Measurements from ENCODE around the gene TBC1D10B. TPM values are rescaled to one million over a fixed set of nuclear protein-coding genes. Genes with fewer than 3 reads are reported as not detected.
"Not testable (repeated sequence)": the region's sequence is repeated elsewhere in the genome, so short reads cannot be mapped to it uniquely, and the experiment has no call there.

TBC1D10B gene
- total RNA-seq, 1 donor from 2014 or later, result 8.2 TPM

DNA sequence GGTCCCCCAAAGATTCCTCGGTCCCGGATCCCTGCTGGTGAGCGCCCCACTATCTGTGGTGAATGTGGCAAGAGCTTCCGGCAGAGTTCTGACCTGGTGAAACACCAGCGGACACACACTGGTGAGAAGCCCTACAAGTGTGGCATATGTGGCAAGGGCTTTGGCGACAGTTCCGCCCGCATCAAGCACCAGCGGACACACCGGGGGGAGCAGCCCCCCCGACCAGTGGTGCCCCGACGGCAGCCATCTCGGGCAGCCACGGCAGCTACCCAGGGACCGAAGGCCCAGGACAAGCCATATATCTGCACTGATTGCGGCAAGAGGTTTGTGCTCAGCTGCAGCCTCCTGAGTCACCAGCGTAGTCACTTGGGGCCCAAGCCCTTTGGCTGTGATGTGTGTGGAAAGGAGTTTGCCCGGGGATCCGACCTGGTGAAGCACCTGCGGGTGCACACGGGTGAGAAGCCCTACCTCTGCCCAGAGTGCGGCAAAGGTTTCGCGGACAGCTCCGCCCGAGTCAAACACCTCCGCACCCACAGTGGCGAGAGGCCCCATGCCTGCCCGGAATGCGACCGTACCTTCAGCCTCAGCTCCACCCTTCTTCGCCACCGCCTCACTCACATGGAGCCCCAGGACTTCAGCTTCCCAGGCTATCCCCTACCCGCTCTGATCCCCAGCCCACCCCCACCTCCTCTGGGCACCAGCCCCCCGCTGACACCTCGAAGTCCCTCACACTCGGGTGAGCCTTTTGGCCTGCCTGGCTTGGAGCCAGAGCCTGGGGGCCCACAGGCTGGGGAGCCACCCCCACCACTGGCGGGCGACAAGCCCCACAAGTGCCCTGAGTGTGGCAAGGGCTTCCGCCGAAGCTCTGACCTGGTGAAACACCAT is 27.7 kb upstream of the TBC1D10B start:
- Histone ChIP-seq H3K4me3 (no peak overlapping the region), H3K4me2 (no peak overlapping the region), H3K36me3 (no peaks in the 10 kb centered on the region), H4K20me1 (ENCODE audit: low read depth) (peaks cover 40% of the 10 kb centered on the region), H2AFZ (replicated peaks) (no peak overlapping the region), H3K9ac (no peak overlapping the region), H3K9me3 (ENCODE audit: low read depth) (no peaks in the 10 kb centered on the region), H3K27ac (no peak overlapping the region), H3K79me2 (ENCODE audit: low read depth) (peaks cover 42% of the 10 kb centered on the region), H3K27me3 (no peaks in the 10 kb centered on the region), H3K4me1 (peaks cover 42% of the 10 kb centered on the region), H3F3A (ENCODE audit: low read depth) (peaks cover 89% of the 10 kb centered on the region)
- no peak overlapping the region for H3K27ac Mint-ChIP-seq
- DNase-seq (ENCODE audit: low spot score), result no peak
- TF ChIP-seq EZH2 (IDR thresholded peaks at IDR 0.05) (no peak), EZH2phosphoT487 (IDR thresholded peaks at IDR 0.05) (no peak)
- TF ChIP-seq, protein P1, sequence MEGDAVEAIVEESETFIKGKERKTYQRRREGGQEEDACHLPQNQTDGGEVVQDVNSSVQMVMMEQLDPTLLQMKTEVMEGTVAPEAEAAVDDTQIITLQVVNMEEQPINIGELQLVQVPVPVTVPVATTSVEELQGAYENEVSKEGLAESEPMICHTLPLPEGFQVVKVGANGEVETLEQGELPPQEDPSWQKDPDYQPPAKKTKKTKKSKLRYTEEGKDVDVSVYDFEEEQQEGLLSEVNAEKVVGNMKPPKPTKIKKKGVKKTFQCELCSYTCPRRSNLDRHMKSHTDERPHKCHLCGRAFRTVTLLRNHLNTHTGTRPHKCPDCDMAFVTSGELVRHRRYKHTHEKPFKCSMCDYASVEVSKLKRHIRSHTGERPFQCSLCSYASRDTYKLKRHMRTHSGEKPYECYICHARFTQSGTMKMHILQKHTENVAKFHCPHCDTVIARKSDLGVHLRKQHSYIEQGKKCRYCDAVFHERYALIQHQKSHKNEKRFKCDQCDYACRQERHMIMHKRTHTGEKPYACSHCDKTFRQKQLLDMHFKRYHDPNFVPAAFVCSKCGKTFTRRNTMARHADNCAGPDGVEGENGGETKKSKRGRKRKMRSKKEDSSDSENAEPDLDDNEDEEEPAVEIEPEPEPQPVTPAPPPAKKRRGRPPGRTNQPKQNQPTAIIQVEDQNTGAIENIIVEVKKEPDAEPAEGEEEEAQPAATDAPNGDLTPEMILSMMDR (IDR thresholded peaks at IDR 0.05), result no peak
- peak overlapping the region; percentile 86 for H3K4me3 Mint-ChIP-seq
- peaks cover 24% of the 10 kb centered on the region for H3K27me3 Mint-ChIP-seq (ENCODE audit: insufficient read depth, low read depth)
- peaks cover 5% of the 10 kb centered on the region for H3K36me3 Mint-ChIP-seq
- H3K9me3 Mint-ChIP-seq, result no peaks in the 10 kb centered on the region
- H3K4me1 Mint-ChIP-seq, result peaks cover 52% of the 10 kb centered on the region

DNA sequence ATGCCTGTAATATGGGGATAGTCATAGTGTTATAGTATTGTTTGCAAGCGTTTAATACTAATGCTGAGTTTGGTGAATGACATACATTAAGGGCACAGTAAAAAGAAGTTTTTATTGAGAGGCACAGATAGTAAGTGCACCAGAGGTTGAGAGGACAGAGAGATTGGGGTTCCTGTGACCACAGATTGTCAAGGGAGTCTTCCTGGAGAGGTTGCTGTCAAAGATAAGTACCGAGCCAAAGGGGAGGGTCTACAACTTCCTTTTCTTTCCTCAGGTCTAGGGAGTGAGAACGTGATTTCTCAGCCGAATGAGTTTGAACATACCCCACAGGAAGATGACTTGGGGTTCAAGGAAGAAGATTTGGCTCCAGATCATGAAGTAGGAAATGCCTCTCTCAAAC is 26.8 kb upstream of the TBC1D10B start:
- Histone ChIP-seq H3K27me3 (no peaks in the 10 kb centered on the region), H3K9me3 (ENCODE audit: low read depth) (no peaks in the 10 kb centered on the region), H3F3A (ENCODE audit: low read depth) (peaks cover 92% of the 10 kb centered on the region), H3K4me3 (no peak overlapping the region), H3K79me2 (ENCODE audit: low read depth) (peaks cover 42% of the 10 kb centered on the region), H4K20me1 (ENCODE audit: low read depth) (peaks cover 40% of the 10 kb centered on the region), H3K4me2 (peak overlapping the region; percentile 100), H3K27ac (no peak overlapping the region), H3K4me1 (peaks cover 42% of the 10 kb centered on the region), H2AFZ (replicated peaks) (no peak overlapping the region), H3K9ac (no peak overlapping the region), H3K36me3 (no peaks in the 10 kb centered on the region)
- peak overlapping the region; percentile 86 for H3K4me3 Mint-ChIP-seq
- H3K4me1 Mint-ChIP-seq, result peaks cover 52% of the 10 kb centered on the region
- no peak overlapping the region for H3K27ac Mint-ChIP-seq
- H3K9me3 Mint-ChIP-seq, result no peaks in the 10 kb centered on the region
- TF ChIP-seq, protein P1 (IDR thresholded peaks at IDR 0.05), result no peak
- TF ChIP-seq EZH2phosphoT487 (IDR thresholded peaks at IDR 0.05), result no peak
- no peak for TF ChIP-seq EZH2 (IDR thresholded peaks at IDR 0.05)
- DNase-seq (ENCODE audit: low spot score), result no peak
- H3K27me3 Mint-ChIP-seq (ENCODE audit: insufficient read depth, low read depth), result peaks cover 23% of the 10 kb centered on the region
- H3K36me3 Mint-ChIP-seq, result peaks cover 5% of the 10 kb centered on the region

DNA sequence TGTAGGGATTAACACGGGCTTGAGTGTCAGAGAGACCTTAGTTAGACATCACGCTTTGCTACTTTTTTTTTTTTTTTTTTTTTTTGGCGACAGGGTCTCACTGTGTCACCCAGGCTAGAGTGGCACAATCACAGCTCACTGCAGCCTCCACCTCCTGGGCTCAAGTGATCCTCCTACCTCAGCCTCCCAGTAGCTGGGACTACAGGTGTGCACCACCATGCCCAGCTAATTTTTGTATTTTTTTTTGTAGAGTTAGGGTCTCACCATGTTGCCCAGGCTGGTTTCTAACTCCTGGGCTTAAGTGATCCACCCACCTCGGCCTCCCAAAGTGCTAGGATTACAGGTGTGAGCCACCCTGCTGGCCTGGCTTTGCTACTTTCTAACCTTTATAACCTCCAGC is 26.3 kb upstream of the TBC1D10B start:
- Histone ChIP-seq H4K20me1 (ENCODE audit: low read depth) (peaks cover 40% of the 10 kb centered on the region), H3F3A (ENCODE audit: low read depth) (peaks cover 88% of the 10 kb centered on the region), H3K4me2 (peak overlapping the region; percentile 100), H3K79me2 (ENCODE audit: low read depth) (peaks cover 42% of the 10 kb centered on the region), H3K4me3 (peak overlapping the region; percentile 100), H3K4me1 (peaks cover 42% of the 10 kb centered on the region)
- not testable (repeated sequence) for H3K36me3 Mint-ChIP-seq; H3K9me3 ChIP-seq (ENCODE audit: low read depth); H2AFZ ChIP-seq (replicated peaks); DNase-seq (ENCODE audit: low spot score); H3K9ac ChIP-seq; H3K36me3 ChIP-seq; H3K27ac ChIP-seq; H3K27me3 ChIP-seq; H3K27ac Mint-ChIP-seq; H3K9me3 Mint-ChIP-seq
- Mint-ChIP-seq H3K4me1 (peaks cover 50% of the 10 kb centered on the region), H3K4me3 (peak overlapping the region; percentile 86), H3K27me3 (ENCODE audit: insufficient read depth, low read depth) (peaks cover 22% of the 10 kb centered on the region)

All from neural progenitor cell (in vitro differentiated cells).